ENCODE measurements around the gene IL4R.

The IL4R gene

GRCh38 chr16:27315333-27316037, 1.7 kb downstream of the IL4R start:
- H3K27me3 ChIP-seq (ENCODE audit: control insufficient read depth, insufficient read depth, low read length) = no peaks in the 10 kb centered on the region
- WGBS (ENCODE audit: insufficient coverage, insufficient read length) = no CpG with 5 or more reads among the region's 9 CpGs
- peaks cover 10% of the 10 kb centered on the region; the same call in 1 of the 2 replicates for H3K4me1 ChIP-seq (ENCODE audit: control insufficient read depth, insufficient read depth, low read length)
- DNase-seq (ENCODE audit: low read depth, low spot score) = no peak
- no peaks in the 10 kb centered on the region for H3K36me3 ChIP-seq (ENCODE audit: control insufficient read depth, insufficient read depth, low read length)
- no peaks in the 10 kb centered on the region for H3K9me3 ChIP-seq (ENCODE audit: control insufficient read depth, insufficient read depth, low read length)
- no peak overlapping the region for H3K27ac ChIP-seq (ENCODE audit: low read length)
- no peak overlapping the region for H3K4me3 ChIP-seq (ENCODE audit: low read length)

- Histone ChIP-seq H3K27ac (ENCODE audit: low read length) (no peak overlapping the region), H3K27me3 (ENCODE audit: control insufficient read depth, insufficient read depth, low read length) (no peaks in the 10 kb centered on the region), H3K36me3 (ENCODE audit: control insufficient read depth, insufficient read depth, low read length) (no peaks in the 10 kb centered on the region), H3K4me3 (ENCODE audit: low read length) (no peak overlapping the region), H3K9me3 (ENCODE audit: control insufficient read depth, insufficient read depth, low read length) (no peaks in the 10 kb centered on the region), H3K4me1 (ENCODE audit: control insufficient read depth, insufficient read depth, low read length) (peaks cover 10% of the 10 kb centered on the region; the same call in 1 of the 2 replicates)
- no CpG with 5 or more reads among the region's 8 CpGs for WGBS (ENCODE audit: insufficient coverage, insufficient read length)
- no peak for DNase-seq (ENCODE audit: low read depth, low spot score)
These were observed 2.4 kb downstream of the IL4R start for GRCh38 chr16:27316038-27316680.

GRCh38 chr16:27317320-27317719, 3.5 kb downstream of the IL4R start:
- Histone ChIP-seq H3K36me3 (ENCODE audit: control insufficient read depth, insufficient read depth, low read length) (no peaks in the 10 kb centered on the region), H3K4me3 (ENCODE audit: low read length) (no peak overlapping the region), H3K9me3 (ENCODE audit: control insufficient read depth, insufficient read depth, low read length) (no peaks in the 10 kb centered on the region), H3K27me3 (ENCODE audit: control insufficient read depth, insufficient read depth, low read length) (no peaks in the 10 kb centered on the region), H3K27ac (ENCODE audit: low read length) (no peak overlapping the region), H3K4me1 (ENCODE audit: control insufficient read depth, insufficient read depth, low read length) (peaks cover 10% of the 10 kb centered on the region; the same call in 1 of the 2 replicates)
- DNase-seq (ENCODE audit: low read depth, low spot score) = no peak
- no CpG with 5 or more reads among the region's 7 CpGs for WGBS (ENCODE audit: insufficient coverage, insufficient read length)

GRCh38 chr16:27317738-27318391, 4.1 kb downstream of the IL4R start:
- WGBS (ENCODE audit: insufficient coverage, insufficient read length) = no CpG with 5 or more reads among the region's 10 CpGs
- no peak overlapping the region for H3K27ac ChIP-seq (ENCODE audit: low read length)
- H3K27me3 ChIP-seq (ENCODE audit: control insufficient read depth, insufficient read depth, low read length) = no peaks in the 10 kb centered on the region
- H3K9me3 ChIP-seq (ENCODE audit: control insufficient read depth, insufficient read depth, low read length) = no peaks in the 10 kb centered on the region
- no peak overlapping the region for H3K4me3 ChIP-seq (ENCODE audit: low read length)
- no peak for DNase-seq (ENCODE audit: low read depth, low spot score)
- H3K4me1 ChIP-seq (ENCODE audit: control insufficient read depth, insufficient read depth, low read length) = peaks cover 10% of the 10 kb centered on the region; the same call in 1 of the 2 replicates
- H3K36me3 ChIP-seq (ENCODE audit: control insufficient read depth, insufficient read depth, low read length) = no peaks in the 10 kb centered on the region

GRCh38 chr16:27318392-27319256, 4.8 kb downstream of the IL4R start:
- WGBS (ENCODE audit: insufficient coverage, insufficient read length) = no CpG with 5 or more reads among the region's 18 CpGs
- H3K4me3 ChIP-seq (ENCODE audit: low read length) = no peak overlapping the region

GRCh38 chr16:27319257-27319965, 5.6 kb downstream of the IL4R start:
- no peak for DNase-seq (ENCODE audit: low read depth, low spot score)
- Histone ChIP-seq H3K27ac (ENCODE audit: low read length) (no peak overlapping the region), H3K27me3 (ENCODE audit: control insufficient read depth, insufficient read depth, low read length) (no peaks in the 10 kb centered on the region), H3K36me3 (ENCODE audit: control insufficient read depth, insufficient read depth, low read length) (no peaks in the 10 kb centered on the region), H3K4me1 (ENCODE audit: control insufficient read depth, insufficient read depth, low read length) (peaks cover 13% of the 10 kb centered on the region), H3K9me3 (ENCODE audit: control insufficient read depth, insufficient read depth, low read length) (no peaks in the 10 kb centered on the region), H3K4me3 (ENCODE audit: low read length) (no peak overlapping the region)
- WGBS (ENCODE audit: insufficient coverage, insufficient read length) = no CpG with 5 or more reads among the region's 13 CpGs

More at GRCh38 chr16:27318392-27319256, 4.8 kb downstream of the IL4R start:
- no peak for DNase-seq (ENCODE audit: low read depth, low spot score)
- Histone ChIP-seq H3K27ac (ENCODE audit: low read length) (no peak overlapping the region), H3K9me3 (ENCODE audit: control insufficient read depth, insufficient read depth, low read length) (no peaks in the 10 kb centered on the region), H3K4me1 (ENCODE audit: control insufficient read depth, insufficient read depth, low read length) (peaks cover 10% of the 10 kb centered on the region; the same call in 1 of the 2 replicates), H3K27me3 (ENCODE audit: control insufficient read depth, insufficient read depth, low read length) (no peaks in the 10 kb centered on the region), H3K36me3 (ENCODE audit: control insufficient read depth, insufficient read depth, low read length) (no peaks in the 10 kb centered on the region)

- Histone ChIP-seq H3K36me3 (ENCODE audit: control insufficient read depth, insufficient read depth, low read length) (no peaks in the 10 kb centered on the region), H3K4me1 (ENCODE audit: control insufficient read depth, insufficient read depth, low read length) (peaks cover 11% of the 10 kb centered on the region), H3K9me3 (ENCODE audit: control insufficient read depth, insufficient read depth, low read length) (no peaks in the 10 kb centered on the region), H3K27ac (ENCODE audit: low read length) (no peak overlapping the region), H3K27me3 (ENCODE audit: control insufficient read depth, insufficient read depth, low read length) (no peaks in the 10 kb centered on the region), H3K4me3 (ENCODE audit: low read length) (no peak overlapping the region)
- DNase-seq (ENCODE audit: low read depth, low spot score) = no peak
- no CpG with 5 or more reads among the region's 12 CpGs for WGBS (ENCODE audit: insufficient coverage, insufficient read length)
These were observed 6.7 kb downstream of the IL4R start for GRCh38 chr16:27320261-27321012.

- Histone ChIP-seq H3K27me3 (ENCODE audit: control insufficient read depth, insufficient read depth, low read length) (no peaks in the 10 kb centered on the region), H3K36me3 (ENCODE audit: control insufficient read depth, insufficient read depth, low read length) (no peaks in the 10 kb centered on the region), H3K27ac (ENCODE audit: low read length) (no peak overlapping the region), H3K4me3 (ENCODE audit: low read length) (no peak overlapping the region), H3K9me3 (ENCODE audit: control insufficient read depth, insufficient read depth, low read length) (no peaks in the 10 kb centered on the region), H3K4me1 (ENCODE audit: control insufficient read depth, insufficient read depth, low read length) (peaks cover 11% of the 10 kb centered on the region)
- WGBS (ENCODE audit: insufficient coverage, insufficient read length) = no CpG with 5 or more reads among the region's 7 CpGs
- no peak for DNase-seq (ENCODE audit: low read depth, low spot score)
These were observed 7.5 kb downstream of the IL4R start for GRCh38 chr16:27321013-27321915.

Data from iPS DF 6.9 (cell line).